Measurements from ENCODE around the gene NTNG1. TPM values are rescaled to one million over a fixed set of nuclear protein-coding genes. Genes with fewer than 3 reads are reported as not detected.

The NTNG1 gene
- total RNA-seq, 1 experiment from 2014 or later, result not detected

DNA sequence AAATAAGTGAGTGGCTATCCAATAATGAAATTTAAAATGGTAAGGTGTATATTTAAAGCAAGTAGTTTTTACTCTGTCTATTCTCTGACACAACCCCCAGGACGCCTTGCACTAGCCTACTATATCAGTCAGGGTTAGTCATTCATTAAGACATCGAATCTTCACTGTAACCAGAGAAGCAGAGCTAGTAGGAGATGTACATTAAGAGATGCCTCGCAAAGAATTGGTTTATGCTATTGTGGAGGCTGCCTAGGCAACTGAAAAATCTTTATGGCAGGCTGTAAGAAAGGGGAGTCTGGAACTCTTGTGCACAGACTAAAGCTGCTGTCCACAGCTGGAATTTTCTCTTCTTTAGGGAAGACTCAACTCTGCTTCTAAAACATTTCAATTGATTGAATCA lies 28.8 kb downstream of the NTNG1 start:
- ChIA-PET CTCF (interaction anchor here (2.2 kb wide), 1 partner anchor 27 kb away, joined by 10 read pairs; no protein-coding TSS in a partner anchor), POLR2A (no interaction called here)
- DNase-seq (ENCODE audit: unreplicated experiment), result no peak
- Mint-ChIP-seq H3K9me3 (ENCODE audit: unreplicated experiment) (peaks cover 8% of the 10 kb centered on the region), H3K27me3 (ENCODE audit: insufficient read depth, unreplicated experiment) (no peaks in the 10 kb centered on the region), H3K27ac (ENCODE audit: low read depth, unreplicated experiment) (no peak overlapping the region), H3K4me3 (ENCODE audit: unreplicated experiment) (no peak overlapping the region), H3K4me1 (ENCODE audit: insufficient read depth, unreplicated experiment) (no peaks in the 10 kb centered on the region), H3K36me3 (ENCODE audit: insufficient read depth, unreplicated experiment) (no peaks in the 10 kb centered on the region)
- BruUV-seq (replicated peaks), result no TSS peak
- intact Hi-C loops (cut with micrococcal nuclease), result no loop called here
- TF ChIP-seq, protein P1, sequence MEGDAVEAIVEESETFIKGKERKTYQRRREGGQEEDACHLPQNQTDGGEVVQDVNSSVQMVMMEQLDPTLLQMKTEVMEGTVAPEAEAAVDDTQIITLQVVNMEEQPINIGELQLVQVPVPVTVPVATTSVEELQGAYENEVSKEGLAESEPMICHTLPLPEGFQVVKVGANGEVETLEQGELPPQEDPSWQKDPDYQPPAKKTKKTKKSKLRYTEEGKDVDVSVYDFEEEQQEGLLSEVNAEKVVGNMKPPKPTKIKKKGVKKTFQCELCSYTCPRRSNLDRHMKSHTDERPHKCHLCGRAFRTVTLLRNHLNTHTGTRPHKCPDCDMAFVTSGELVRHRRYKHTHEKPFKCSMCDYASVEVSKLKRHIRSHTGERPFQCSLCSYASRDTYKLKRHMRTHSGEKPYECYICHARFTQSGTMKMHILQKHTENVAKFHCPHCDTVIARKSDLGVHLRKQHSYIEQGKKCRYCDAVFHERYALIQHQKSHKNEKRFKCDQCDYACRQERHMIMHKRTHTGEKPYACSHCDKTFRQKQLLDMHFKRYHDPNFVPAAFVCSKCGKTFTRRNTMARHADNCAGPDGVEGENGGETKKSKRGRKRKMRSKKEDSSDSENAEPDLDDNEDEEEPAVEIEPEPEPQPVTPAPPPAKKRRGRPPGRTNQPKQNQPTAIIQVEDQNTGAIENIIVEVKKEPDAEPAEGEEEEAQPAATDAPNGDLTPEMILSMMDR (IDR thresholded peaks at IDR 0.05; ENCODE audit: unreplicated experiment), result no peak

DNA sequence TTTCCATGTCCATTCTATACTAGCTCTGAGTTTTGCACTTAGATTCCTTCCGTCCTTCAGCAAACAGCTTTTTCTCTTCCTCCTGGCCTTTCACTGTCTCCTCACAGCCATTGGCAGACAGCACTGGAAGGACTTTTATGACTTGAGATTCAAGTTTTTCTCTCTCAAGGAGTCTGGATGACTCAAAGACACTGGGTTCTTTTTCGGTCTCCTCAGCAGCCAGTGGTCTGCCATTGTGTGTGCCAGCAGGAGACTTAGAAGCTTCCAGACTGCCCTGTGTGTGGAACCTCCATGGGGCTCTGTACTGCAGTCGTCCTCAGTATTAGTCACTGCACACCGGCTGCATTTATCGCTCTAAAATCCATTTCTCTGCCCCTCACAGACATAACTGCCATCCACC lies 30.5 kb downstream of the NTNG1 start:
- H3K4me1 Mint-ChIP-seq (ENCODE audit: insufficient read depth, unreplicated experiment), result no peaks in the 10 kb centered on the region
- POLR2A ChIA-PET, result no interaction called here
- CTCF ChIA-PET, result no interaction called here
- H3K9me3 Mint-ChIP-seq (ENCODE audit: unreplicated experiment), result no peaks in the 10 kb centered on the region
- no peak overlapping the region for H3K27ac Mint-ChIP-seq (ENCODE audit: low read depth, unreplicated experiment)
- DNase-seq (ENCODE audit: unreplicated experiment), result no peak
- intact Hi-C loops (cut with micrococcal nuclease), result no loop called here
- H3K4me3 Mint-ChIP-seq (ENCODE audit: unreplicated experiment), result no peak overlapping the region
- no peaks in the 10 kb centered on the region for H3K36me3 Mint-ChIP-seq (ENCODE audit: insufficient read depth, unreplicated experiment)
- no peaks in the 10 kb centered on the region for H3K27me3 Mint-ChIP-seq (ENCODE audit: insufficient read depth, unreplicated experiment)
- BruUV-seq (replicated peaks), result no TSS peak
- TF ChIP-seq, protein P1 (IDR thresholded peaks at IDR 0.05; ENCODE audit: unreplicated experiment), result no peak

DNA sequence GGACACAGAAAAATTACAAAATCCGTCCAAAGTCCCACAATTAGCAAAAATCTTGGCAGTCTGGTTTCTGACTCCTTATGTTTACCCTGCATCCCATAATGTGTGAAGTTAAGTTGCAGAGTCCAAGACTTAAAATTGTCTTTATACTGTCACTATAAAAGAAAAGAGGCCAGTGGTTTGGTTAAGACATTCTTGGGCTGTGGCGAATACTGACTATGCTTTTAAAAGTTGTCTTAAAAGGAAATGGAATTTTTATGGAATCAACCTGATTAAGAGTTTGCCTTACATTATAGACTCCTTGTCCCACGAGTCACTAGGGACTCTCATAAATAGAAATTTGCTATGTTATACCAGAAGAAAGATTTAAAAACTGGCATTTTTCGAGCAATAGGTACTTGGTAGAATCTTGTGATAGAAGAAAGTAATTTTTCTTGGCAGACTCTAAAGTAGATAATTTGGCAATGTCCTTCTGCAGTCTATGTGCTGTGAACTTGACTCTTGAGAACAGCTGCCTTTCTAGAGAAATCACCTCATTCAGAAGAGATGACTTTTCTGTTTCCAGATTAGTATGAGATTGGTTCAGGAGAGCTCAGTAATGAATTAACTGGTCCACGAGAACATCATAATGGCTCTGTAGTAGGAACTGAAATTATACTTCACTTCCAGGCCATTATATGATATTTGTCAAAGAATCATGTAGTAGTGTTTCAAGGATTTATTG lies 31.8 kb downstream of the NTNG1 start:
- intact Hi-C loops (cut with micrococcal nuclease), result no loop called here
- Mint-ChIP-seq H3K4me3 (ENCODE audit: unreplicated experiment) (no peak overlapping the region), H3K9me3 (ENCODE audit: unreplicated experiment) (no peaks in the 10 kb centered on the region), H3K27me3 (ENCODE audit: insufficient read depth, unreplicated experiment) (no peaks in the 10 kb centered on the region), H3K27ac (ENCODE audit: low read depth, unreplicated experiment) (no peak overlapping the region), H3K36me3 (ENCODE audit: insufficient read depth, unreplicated experiment) (no peaks in the 10 kb centered on the region), H3K4me1 (ENCODE audit: insufficient read depth, unreplicated experiment) (no peaks in the 10 kb centered on the region)
- TF ChIP-seq, protein P1 (IDR thresholded peaks at IDR 0.05; ENCODE audit: unreplicated experiment), result no peak
- no peak for DNase-seq (ENCODE audit: unreplicated experiment)
- ChIA-PET CTCF (no interaction called here), POLR2A (interaction anchor here (0.6 kb wide), 1 partner anchor 1711 kb away, joined by 3 read pairs; no protein-coding TSS in a partner anchor)
- no TSS peak for BruUV-seq (replicated peaks)

DNA sequence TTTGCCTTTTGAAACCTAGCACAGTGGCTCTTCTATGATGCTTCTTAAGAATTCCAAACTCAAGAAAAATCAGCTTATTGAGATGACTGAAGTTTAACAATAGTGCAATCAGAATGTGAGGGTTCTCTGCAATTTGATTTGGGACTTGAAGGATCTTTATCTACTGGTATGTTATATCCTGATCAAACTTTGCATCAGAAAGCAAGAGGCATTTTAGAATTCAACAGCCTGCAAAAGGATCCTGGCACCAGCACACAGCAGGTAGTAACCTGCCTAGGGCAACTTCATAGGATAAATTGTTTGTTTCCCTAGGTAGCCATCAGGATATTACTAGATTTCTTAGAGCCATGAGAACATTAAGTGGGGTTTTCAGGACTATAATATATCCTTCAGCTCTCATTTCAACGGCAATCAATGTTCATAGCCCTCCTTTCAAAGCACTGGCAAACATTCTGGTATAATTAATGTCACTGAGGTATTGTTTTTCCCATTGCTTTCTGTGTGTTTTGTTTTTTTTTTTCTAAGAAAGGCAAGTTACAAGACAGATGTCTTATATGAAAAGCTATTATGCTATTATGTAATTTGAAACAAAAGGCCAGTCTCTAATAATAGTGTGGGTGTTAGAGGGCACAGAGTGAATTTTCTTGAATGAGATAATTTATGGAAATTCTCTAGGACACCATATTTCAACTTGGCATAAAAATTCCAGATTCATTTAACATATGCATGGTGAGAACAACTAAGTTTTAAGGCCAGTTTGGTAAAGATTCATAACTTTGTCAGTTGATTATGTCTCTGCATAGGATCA lies 34.5 kb downstream of the NTNG1 start:
- DNase-seq (ENCODE audit: unreplicated experiment), result no peak
- intact Hi-C loops (cut with micrococcal nuclease), result no loop called here
- Mint-ChIP-seq H3K9me3 (ENCODE audit: unreplicated experiment) (no peaks in the 10 kb centered on the region), H3K4me1 (ENCODE audit: insufficient read depth, unreplicated experiment) (no peaks in the 10 kb centered on the region), H3K36me3 (ENCODE audit: insufficient read depth, unreplicated experiment) (no peaks in the 10 kb centered on the region), H3K27ac (ENCODE audit: low read depth, unreplicated experiment) (no peak overlapping the region), H3K4me3 (ENCODE audit: unreplicated experiment) (no peak overlapping the region), H3K27me3 (ENCODE audit: insufficient read depth, unreplicated experiment) (no peaks in the 10 kb centered on the region)
- no TSS peak for BruUV-seq (replicated peaks)
- POLR2A ChIA-PET, result no interaction called here
- TF ChIP-seq, protein P1 (IDR thresholded peaks at IDR 0.05; ENCODE audit: unreplicated experiment), result no peak
- CTCF ChIA-PET, result interaction anchor here (0.8 to 1.0 kb wide), 2 partner anchors 11 to 1979 kb away, joined by 3 to 5 read pairs; no protein-coding TSS in a partner anchor
